Activated T-cell treated with anti-CD3 and anti-CD28 coated beads, Interleukin-2, amount 50 U/mL, for 4 hours (primary cell): Measurements from ENCODE around the gene SMIM11. TPM values are rescaled to one million over a fixed set of nuclear protein-coding genes. Genes with fewer than 3 reads are reported as not detected.
A peak's percentile ranks its signal among the peaks of the same experiment; 100 is the strongest.

Experiments
- ATAC-seq, 2 donors: fragments of 200-7000 bp; cut with Tn5 transposase; one replicate each; pipeline ENCODE4 v1.10.0; 2021
- DNase-seq: peaks from one replicate; pipeline ENCODE4 v3.0.0-alpha.2; 2020
- H3K27me3 Mint-ChIP-seq: one replicate; pipeline ENCODE4 v1.8.0; 2021; ENCODE audit warnings: low read depth, mixed read lengths
- H3K36me3 Mint-ChIP-seq: one replicate; pipeline ENCODE4 v1.8.0; 2022; ENCODE audit warnings: mixed read lengths; ENCODE audit not compliant: insufficient read depth
- H3K4me1 Mint-ChIP-seq: one replicate; pipeline ENCODE4 v1.8.0; 2021; ENCODE audit warnings: low read depth, mixed read lengths
- H3K4me3 Mint-ChIP-seq: one replicate; pipeline ENCODE4 v1.8.0; 2021; ENCODE audit warnings: mild to moderate bottlenecking, moderate library complexity, mixed read lengths
- H3K9me3 Mint-ChIP-seq: one replicate; pipeline ENCODE4 v1.8.0; 2021; ENCODE audit warnings: mixed read lengths
- total RNA-seq, 3 donors: library from RNA; stranded (reverse); gene quantifications; one replicate each; pipeline ENCODE4 v1.2.1, GENCODE V29; 2021

The SMIM11 gene
- total RNA-seq, 3 donors from 2014 or later: 22.8 to 28.9 (median 27.9) TPM

DNA sequence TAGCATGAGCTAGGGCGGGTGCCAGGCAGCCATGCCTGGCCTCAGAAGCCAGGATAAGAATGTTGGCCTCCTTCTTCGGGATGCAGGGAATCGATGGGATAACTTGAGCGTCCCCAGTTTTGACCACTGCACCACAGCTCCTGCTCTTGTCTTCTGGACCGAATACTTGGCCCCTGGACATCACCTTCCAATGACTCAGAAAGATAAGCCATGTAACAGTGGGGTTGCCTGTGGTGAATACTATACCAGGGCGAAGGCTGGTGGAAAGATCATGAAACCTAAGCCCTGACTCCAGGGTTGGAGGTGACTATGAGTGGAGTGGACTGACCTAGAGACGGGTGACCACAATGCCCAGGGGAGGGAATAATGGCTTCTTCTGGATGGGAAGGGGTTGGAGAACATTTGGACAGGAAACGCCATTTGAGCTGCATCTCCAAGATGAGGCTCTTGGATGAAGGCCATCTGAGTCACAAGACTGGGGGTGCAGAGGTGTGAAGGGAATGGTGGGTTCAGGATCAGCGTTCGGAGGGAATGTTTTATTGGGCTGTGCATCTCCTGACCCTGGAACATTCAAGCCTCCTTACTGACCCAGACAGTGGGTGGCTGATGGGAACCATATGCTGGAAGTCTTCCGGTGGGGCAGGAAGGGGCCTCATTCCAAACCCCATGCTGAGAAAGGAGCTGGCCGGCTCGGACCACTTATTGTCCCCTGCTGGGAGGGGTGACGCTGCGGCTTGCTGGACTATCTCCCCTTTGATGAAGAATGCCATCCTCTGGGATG, 30.0 kb upstream of the SMIM11 start:
- no peak overlapping the region for H3K4me3 Mint-ChIP-seq
- DNase-seq (no peak), ATAC-seq (no peak)
- peaks cover 4% of the 10 kb centered on the region for H3K4me1 Mint-ChIP-seq
- H3K36me3 Mint-ChIP-seq: no peaks in the 10 kb centered on the region
- no peaks in the 10 kb centered on the region for H3K27me3 Mint-ChIP-seq
- H3K9me3 Mint-ChIP-seq: no peaks in the 10 kb centered on the region

DNA sequence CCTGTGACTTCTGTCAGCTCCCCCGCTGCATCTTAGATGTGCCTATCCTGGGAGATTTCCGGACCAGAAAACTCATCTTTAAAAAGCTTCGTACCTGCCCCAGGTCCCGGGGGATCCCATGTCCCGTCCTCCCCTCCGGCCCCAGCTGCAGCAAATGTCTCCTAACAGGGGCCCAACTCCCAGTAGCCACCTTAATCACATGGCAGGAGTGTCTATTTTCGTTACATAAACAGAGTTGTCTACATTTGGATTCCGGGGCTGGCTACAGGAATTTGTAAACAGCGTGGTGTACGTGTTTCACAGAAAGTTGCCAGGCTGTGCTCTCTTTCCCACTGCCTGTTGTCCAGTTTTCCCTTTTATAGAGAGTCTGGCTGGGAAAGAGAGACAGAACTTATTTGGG, 29.4 kb upstream of the SMIM11 start:
- DNase-seq: no peak
- H3K36me3 Mint-ChIP-seq: no peaks in the 10 kb centered on the region
- no peaks in the 10 kb centered on the region for H3K9me3 Mint-ChIP-seq
- no peak overlapping the region for H3K4me3 Mint-ChIP-seq
- H3K27me3 Mint-ChIP-seq: no peaks in the 10 kb centered on the region
- peaks cover 4% of the 10 kb centered on the region for H3K4me1 Mint-ChIP-seq
- no peak for ATAC-seq

DNA sequence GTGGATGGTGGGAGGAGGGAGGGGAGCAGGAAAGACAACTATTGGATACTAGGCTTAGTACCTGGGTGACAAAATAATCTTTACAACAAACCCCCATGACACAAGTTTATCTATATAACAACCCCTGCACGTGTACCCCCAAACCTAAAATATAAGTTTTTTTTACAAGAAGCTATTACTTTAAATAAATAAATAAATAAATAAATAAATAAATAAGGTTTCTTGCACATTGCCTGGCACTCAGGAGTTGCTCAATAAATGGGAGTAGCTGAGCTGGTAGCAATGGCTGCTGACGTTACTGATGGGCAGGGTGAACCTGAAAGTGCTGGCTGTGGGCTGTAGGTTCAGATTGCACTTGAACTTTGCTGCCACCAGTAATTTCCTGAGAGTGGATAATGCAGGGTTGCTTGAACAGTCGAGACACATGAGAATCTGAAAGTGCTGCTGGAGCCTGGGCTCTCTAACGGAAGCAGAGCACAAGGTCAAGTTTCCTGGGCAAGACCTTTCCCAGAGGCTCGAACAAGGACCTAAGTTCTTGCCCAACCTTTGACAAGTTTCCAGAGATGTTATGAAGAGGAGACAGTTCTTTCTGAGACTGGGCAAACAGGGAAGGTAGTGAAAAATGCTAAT, 26.3 kb upstream of the SMIM11 start:
- peaks cover 3% of the 10 kb centered on the region for H3K27me3 Mint-ChIP-seq
- peaks cover 4% of the 10 kb centered on the region for H3K4me1 Mint-ChIP-seq
- H3K9me3 Mint-ChIP-seq: no peaks in the 10 kb centered on the region
- ATAC-seq (no peak), DNase-seq (no peak)
- H3K4me3 Mint-ChIP-seq: no peak overlapping the region
- H3K36me3 Mint-ChIP-seq: no peaks in the 10 kb centered on the region

DNA sequence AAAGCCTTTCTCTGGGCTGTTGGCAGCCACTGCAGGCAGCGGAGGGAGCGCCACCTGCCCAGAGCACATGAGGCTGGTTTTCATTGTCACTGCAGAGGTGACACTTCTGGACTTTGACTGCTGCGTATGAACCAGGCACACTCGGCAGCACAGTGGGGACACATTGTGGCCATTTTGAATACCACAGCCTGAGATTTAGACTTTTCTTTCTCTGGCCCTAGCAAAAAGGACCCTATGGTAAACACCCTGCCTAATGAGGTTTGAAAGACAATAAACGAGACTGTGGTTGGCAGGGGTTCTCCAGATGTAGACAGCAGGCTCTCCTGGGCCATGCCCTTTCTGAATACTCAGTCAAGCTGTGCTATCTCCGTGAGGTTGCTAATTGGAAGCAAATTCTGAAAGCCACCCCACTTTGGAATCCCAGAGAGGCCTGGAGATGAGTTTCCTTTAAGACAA, 23.5 kb upstream of the SMIM11 start:
- ATAC-seq (peak; percentile 36 to 55), DNase-seq (no peak)
- Mint-ChIP-seq H3K4me3 (no peak overlapping the region), H3K4me1 (peaks cover 4% of the 10 kb centered on the region), H3K27me3 (peaks cover 21% of the 10 kb centered on the region), H3K9me3 (no peaks in the 10 kb centered on the region), H3K36me3 (no peaks in the 10 kb centered on the region)

DNA sequence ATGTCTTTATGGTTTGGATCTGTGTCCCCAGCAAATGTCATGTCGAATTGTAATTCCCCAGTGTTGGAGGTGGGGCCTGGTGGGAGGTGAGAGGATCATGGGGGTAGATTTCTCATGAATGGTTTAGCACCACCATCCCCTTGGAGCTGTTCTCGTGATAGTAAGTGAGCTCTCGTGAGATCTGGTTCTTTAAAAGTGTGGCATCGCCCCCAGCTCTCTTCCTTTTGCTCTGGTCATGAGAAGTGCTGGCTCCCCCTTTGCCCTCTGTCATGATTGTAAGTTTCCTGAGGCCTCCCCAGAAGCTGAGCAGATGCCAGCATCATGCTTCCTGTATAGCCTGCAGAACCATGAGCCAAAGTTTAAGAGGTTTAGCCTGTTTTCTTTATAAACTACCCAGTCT, 22.8 kb upstream of the SMIM11 start:
- ATAC-seq (no peak), DNase-seq (no peak)
- Mint-ChIP-seq H3K4me3 (no peak overlapping the region), H3K9me3 (no peaks in the 10 kb centered on the region), H3K36me3 (no peaks in the 10 kb centered on the region), H3K4me1 (peaks cover 4% of the 10 kb centered on the region), H3K27me3 (peaks cover 26% of the 10 kb centered on the region)

DNA sequence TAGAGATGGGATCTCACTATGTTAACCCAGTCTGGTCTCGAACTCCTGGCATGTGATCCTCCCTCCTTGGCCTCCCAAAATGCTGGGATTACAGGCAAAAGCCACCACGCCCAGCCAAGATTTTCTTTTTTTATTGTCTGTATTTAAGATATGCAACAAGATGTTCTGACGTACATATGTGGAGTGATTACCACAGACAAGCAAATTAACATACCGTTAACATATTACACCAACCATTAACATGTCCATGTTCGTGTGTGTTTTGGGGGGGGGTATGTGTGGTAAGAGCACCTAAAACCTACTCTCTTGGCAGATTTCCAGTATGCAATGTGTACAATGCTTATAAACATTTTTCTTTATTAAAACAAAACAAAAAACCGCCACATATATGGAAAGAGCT, 22.1 kb upstream of the SMIM11 start:
- H3K4me3 Mint-ChIP-seq: no peak overlapping the region
- peaks cover 26% of the 10 kb centered on the region for H3K27me3 Mint-ChIP-seq
- H3K4me1 Mint-ChIP-seq: no peaks in the 10 kb centered on the region
- DNase-seq (no peak), ATAC-seq (no peak)
- no peaks in the 10 kb centered on the region for H3K9me3 Mint-ChIP-seq
- no peaks in the 10 kb centered on the region for H3K36me3 Mint-ChIP-seq

DNA sequence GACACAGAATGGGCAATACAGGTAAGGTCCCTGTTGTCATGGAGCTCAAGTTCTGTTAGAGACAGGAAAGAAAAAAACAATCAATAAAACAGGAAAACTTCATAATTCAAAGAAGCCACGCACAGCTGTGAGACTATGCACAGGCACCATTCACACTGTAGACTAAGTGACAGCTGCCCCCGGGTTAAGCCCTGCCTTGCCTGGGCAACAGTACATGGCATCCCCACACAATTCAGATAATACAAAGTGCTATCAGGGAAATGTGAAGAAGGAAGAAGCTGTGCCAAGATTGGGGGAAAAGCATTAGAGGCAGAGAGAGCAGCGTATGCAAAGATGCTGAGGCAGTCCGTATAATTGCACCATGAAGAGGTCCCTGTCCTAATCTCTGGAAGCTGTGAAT, 20.5 kb upstream of the SMIM11 start:
- H3K27me3 Mint-ChIP-seq: peaks cover 34% of the 10 kb centered on the region
- DNase-seq (no peak), ATAC-seq (no peak)
- no peak overlapping the region for H3K4me3 Mint-ChIP-seq
- H3K9me3 Mint-ChIP-seq: peaks cover 4% of the 10 kb centered on the region
- H3K4me1 Mint-ChIP-seq: no peaks in the 10 kb centered on the region
- no peaks in the 10 kb centered on the region for H3K36me3 Mint-ChIP-seq

DNA sequence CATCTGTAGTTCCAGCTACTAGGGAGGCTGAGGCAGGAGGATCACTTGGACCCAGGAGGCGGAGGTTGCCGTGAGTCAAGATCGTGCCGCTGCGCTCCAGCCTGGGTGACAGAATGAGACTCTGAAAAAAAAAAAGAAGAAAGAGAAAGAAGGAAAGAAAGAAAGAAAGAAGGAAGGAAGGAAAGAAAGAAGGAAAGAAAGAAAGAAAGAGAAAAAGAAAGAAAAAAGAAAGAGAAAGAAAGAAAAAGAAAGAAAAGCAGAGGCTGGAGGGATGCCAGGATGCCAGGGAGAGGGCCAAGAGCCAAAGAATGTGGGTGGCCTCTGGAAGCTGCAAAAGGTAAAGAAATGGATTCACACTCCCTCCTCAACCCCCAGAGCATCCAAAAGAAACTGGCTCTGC, 19.7 kb upstream of the SMIM11 start:
- DNase-seq (no peak), ATAC-seq (no peak)
- peaks cover 34% of the 10 kb centered on the region for H3K27me3 Mint-ChIP-seq
- no peaks in the 10 kb centered on the region for H3K4me1 Mint-ChIP-seq
- peaks cover 4% of the 10 kb centered on the region for H3K9me3 Mint-ChIP-seq
- H3K36me3 Mint-ChIP-seq: no peaks in the 10 kb centered on the region
- H3K4me3 Mint-ChIP-seq: no peak overlapping the region

DNA sequence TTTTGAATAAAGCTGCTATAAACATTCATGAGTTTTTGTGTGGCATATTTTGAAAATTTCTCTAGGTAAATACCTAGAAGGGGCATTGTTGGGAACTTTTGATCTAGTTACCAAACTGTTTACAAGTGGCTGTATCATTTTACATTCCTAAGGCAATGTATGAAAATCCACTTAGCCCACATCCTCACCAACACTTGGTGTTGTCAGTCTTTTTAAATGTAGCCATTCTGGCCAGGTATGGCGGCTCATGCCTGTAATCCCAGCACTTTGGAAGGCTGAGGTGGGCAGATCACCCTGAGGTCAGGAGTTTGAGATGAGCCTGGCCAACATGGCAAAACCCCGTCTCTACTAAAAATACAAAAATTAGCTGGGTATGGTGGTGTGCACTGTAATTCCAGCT, 17.4 kb upstream of the SMIM11 start:
- no peak for ATAC-seq
- Mint-ChIP-seq H3K4me1 (peaks cover 3% of the 10 kb centered on the region), H3K9me3 (peaks cover 4% of the 10 kb centered on the region), H3K27me3 (peaks cover 41% of the 10 kb centered on the region), H3K36me3 (no peaks in the 10 kb centered on the region), H3K4me3 (no peak overlapping the region)
- no peak for DNase-seq

DNA sequence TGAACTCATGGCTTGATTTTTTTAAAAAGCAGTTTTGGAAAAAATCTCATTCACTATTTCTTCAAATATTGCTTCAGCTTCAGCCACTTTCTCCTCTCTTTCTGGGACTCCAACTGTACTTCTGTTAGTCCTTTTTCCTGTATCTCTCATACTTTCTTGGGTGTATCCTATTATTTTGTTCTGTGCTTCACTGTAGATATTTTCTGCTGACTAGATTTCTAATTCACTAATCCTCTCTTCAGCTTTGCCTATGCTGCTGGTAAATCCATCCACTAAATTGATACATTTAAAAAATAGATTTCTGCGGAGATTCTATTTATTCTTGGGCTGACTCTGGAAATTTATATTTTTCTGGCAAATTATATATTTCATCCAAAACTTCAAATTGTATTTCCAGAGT, 16.4 kb upstream of the SMIM11 start:
- peaks cover 4% of the 10 kb centered on the region for H3K9me3 Mint-ChIP-seq
- H3K36me3 Mint-ChIP-seq: no peaks in the 10 kb centered on the region
- ATAC-seq (no peak), DNase-seq (no peak)
- H3K4me3 Mint-ChIP-seq: no peak overlapping the region
- H3K27me3 Mint-ChIP-seq: peaks cover 38% of the 10 kb centered on the region
- peaks cover 3% of the 10 kb centered on the region for H3K4me1 Mint-ChIP-seq

DNA sequence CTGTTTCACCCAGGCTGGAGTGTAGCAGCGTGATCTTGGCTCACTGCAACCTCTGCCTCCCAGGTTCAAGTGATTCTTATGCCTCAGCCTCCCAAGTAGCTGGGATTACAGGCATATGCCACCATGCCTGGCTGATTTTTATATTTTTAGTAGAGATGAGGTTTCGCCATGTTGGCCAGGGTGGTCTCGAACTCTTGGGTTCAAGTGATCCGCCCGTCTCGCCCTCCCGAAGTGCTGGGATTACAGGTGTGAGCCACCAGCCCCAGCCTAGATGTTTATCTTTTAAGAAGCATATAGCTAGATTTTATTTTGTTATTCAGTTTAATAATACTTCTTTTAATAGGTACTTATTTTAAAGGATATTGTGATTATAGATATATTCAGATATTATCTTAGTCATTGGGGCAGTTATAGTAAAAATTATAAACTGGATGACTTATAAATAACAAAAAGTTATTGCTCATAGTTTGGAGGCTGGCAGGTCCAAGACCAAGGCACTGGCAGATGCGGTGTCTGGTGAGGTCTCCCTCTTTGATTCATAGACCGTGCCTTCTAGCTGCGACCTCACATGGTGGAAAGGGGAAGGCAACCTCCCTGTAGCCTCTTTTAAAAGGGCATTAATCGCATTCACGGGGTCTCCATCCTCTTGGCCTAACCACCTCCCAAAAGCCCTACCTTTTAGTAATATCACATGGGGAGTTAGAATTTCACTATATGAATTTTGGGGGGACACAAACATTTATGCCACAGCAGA, 14.6 kb upstream of the SMIM11 start:
- H3K36me3 Mint-ChIP-seq: no peaks in the 10 kb centered on the region
- no peak for DNase-seq
- peaks cover 4% of the 10 kb centered on the region for H3K9me3 Mint-ChIP-seq
- no peak for ATAC-seq
- H3K27me3 Mint-ChIP-seq: peaks cover 27% of the 10 kb centered on the region
- H3K4me3 Mint-ChIP-seq: no peak overlapping the region
- peaks cover 3% of the 10 kb centered on the region for H3K4me1 Mint-ChIP-seq

DNA sequence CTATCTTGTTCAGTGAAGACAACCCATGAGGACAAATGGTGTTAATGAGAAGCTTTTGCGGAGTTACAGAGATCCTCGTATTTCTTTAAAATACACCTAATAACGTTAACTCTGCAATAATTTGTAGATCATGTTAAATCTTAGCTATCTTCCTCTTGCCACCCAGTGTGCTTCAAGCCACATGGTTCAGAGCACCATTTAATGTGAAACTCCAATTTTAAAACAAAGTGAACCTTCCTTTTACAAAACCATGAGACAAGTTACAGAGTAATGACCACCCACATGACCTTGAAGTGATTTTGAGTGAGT, 13.2 kb upstream of the SMIM11 start:
- DNase-seq (no peak), ATAC-seq (no peak)
- Mint-ChIP-seq H3K4me1 (peaks cover 3% of the 10 kb centered on the region), H3K27me3 (peaks cover 19% of the 10 kb centered on the region), H3K9me3 (peaks cover 4% of the 10 kb centered on the region), H3K36me3 (no peaks in the 10 kb centered on the region), H3K4me3 (no peak overlapping the region)

DNA sequence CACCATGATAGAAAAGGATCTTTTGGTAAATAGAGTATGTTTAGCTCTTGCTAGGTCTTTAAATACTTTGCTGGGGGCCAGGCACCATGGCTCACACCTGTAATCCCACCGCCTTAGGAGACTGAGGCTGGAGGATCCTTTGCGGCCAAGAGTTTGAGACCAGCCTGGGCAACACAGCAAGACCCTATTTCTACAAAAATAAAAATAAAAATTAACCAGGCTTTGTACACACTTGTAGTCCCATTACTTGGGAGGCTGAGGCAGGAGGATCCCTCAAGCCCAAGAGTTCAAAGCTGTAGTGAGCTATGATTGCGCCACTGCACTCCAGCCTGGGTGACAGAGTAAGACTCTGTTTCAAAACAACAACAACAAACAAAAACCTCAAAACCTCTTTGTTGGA, 12.6 kb upstream of the SMIM11 start:
- no peak for DNase-seq
- Mint-ChIP-seq H3K27me3 (peaks cover 15% of the 10 kb centered on the region), H3K4me1 (peaks cover 3% of the 10 kb centered on the region), H3K9me3 (peaks cover 4% of the 10 kb centered on the region), H3K4me3 (no peak overlapping the region), H3K36me3 (no peaks in the 10 kb centered on the region)
- ATAC-seq: no peak

DNA sequence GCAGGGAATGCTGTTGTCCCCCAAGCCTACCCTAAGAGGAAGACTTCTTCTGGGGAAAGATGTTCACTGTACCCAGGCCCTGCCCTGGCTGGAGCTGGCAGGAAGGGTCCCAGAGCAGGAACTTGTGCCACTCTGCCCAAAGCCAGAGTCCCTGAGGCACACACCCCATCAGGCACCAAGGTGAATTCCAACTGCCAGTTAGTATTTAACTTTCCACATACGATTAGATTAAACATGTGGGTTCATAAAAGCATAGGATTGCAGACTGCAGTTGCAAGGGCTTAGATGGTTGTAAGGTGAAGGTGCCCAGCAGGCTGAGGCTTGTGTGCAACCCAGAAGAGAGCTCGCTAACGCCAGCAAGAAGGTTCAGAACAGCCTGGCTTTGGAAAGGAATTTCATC, 11.6 kb upstream of the SMIM11 start, which contains the start of gene KCNE2:
KCNE2 (plus strand) TSS at position 274 of the 400 bp plus-strand sequence. CDS start 6,473 bp downstream, outside the sequence.
- H3K4me1 Mint-ChIP-seq: peaks cover 3% of the 10 kb centered on the region
- H3K36me3 Mint-ChIP-seq: no peaks in the 10 kb centered on the region
- ATAC-seq (no peak), DNase-seq (no peak)
- peaks cover 3% of the 10 kb centered on the region for H3K9me3 Mint-ChIP-seq
- H3K4me3 Mint-ChIP-seq: no peak within 1 kb of the TSS
- peaks cover 14% of the 10 kb centered on the region for H3K27me3 Mint-ChIP-seq

DNA sequence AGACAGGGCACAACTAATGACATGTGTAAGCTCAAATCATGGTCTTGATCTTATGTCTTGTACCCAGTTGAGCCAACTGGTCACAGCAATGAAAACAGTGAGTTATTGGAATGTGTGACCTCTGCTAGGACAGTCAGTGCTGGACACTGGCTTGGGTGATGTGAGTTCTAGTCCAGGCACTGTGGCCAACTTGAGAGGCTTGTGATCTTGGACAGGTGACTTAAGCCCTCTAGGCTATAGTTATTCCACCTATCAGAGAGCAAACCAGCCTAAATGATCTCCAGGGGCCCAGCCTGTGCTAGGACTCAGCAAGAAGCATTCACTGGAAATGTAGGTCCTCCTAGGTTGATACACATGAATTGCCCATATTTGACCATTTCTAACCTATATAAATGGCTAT, 10.4 kb upstream of the SMIM11 start:
- H3K36me3 Mint-ChIP-seq: no peaks in the 10 kb centered on the region

More for the DNA sequence above, 10.4 kb upstream of the SMIM11 start:
- H3K4me1 Mint-ChIP-seq: peaks cover 3% of the 10 kb centered on the region
- DNase-seq (no peak), ATAC-seq (no peak)
- peaks cover 12% of the 10 kb centered on the region for H3K27me3 Mint-ChIP-seq
- H3K9me3 Mint-ChIP-seq: no peaks in the 10 kb centered on the region
- H3K4me3 Mint-ChIP-seq: no peak overlapping the region
